B cell (primary cell): Measurements from ENCODE around the gene ATP8A2. TPM values are rescaled to one million over a fixed set of nuclear protein-coding genes. Genes with fewer than 3 reads are reported as not detected.

Experiments used
- ATAC-seq: fragments of 200-7000 bp; cut with Tn5 transposase; one replicate; pipeline ENCODE4 v1.10.0; 2021; ENCODE audit warnings: low read depth, mild to moderate bottlenecking, moderate number of reproducible peaks, moderate library complexity
- CTCF ChIA-PET: fragments of 350-600 bp; sonication (Branson Sonifier 250); formaldehyde crosslinking; loops from one replicate; lab custom pipeline; 2021; ENCODE audit warnings: antibody characterized with exemption, inconsistent platforms; lab: Charles Lee
- POLR2A ChIA-PET: fragments of 350-600 bp; sonication (Branson Sonifier 250); formaldehyde crosslinking; loops from one replicate; lab custom pipeline; 2021; ENCODE audit warnings: antibody characterized with exemption; lab: Charles Lee
- DNase-seq: peaks from one replicate; pipeline ENCODE4 v3.0.0; 2013
- H2AFZ ChIP-seq: 2 replicates; pipeline ENCODE4 v1.6.1; 2012; ENCODE audit warnings: mild to moderate bottlenecking, low read depth, low read length; ENCODE audit not compliant: insufficient read depth, poor library complexity, severe bottlenecking
- H3K27ac ChIP-seq, 2 donors: 1 replicate in 1 of 2; 2 replicates in 1 of 2; pipeline ENCODE4 v1.5.1; 2012 to 2013; ENCODE audit warnings: low read length in 2 of 2, mild to moderate bottlenecking in 2 of 2, moderate library complexity in 1 of 2
- H3K27me3 ChIP-seq, 4 experiments: fragments of 200-600 bp in 1 of 4; sonication (generic) in 1 of 4; replicated peaks in 1 of 4; 1 replicate in 2 of 4; 2 replicates in 2 of 4; pipeline versions ENCODE4 v1.6.1 to v1.7.0; 2013 to 2016; ENCODE audit warnings: low read length in 3 of 4, mild to moderate bottlenecking in 2 of 4, mixed read lengths in 1 of 4, moderate library complexity in 1 of 4; ENCODE audit not compliant: insufficient read depth in 4 of 4, control insufficient read depth in 3 of 4; ENCODE audit errors: control extremely low read depth in 1 of 4
- H3K36me3 ChIP-seq, 2 experiments: replicated peaks in 1 of 2; 1 replicate in 1 of 2; 2 replicates in 1 of 2; pipeline versions ENCODE4 v1.6.1 to v1.7.1; 2013; ENCODE audit warnings: low read length in 1 of 2; ENCODE audit not compliant: insufficient read depth in 2 of 2, control insufficient read depth in 1 of 2; ENCODE audit errors: control extremely low read depth in 1 of 2, extremely low read depth in 1 of 2
- H3K4me1 ChIP-seq, 2 donors: fragments of 200-600 bp in 1 of 2; sonication (generic) in 1 of 2; 1 replicate in 1 of 2; 2 replicates in 1 of 2; pipeline versions ENCODE4 v1.5.1 to v1.6.1; 2013 to 2017; ENCODE audit warnings: low read length in 2 of 2; ENCODE audit not compliant: control insufficient read depth in 2 of 2, insufficient read depth in 2 of 2
- H3K4me2 ChIP-seq: replicated peaks from 2 replicates; pipeline ENCODE3; 2012; ENCODE audit warnings: mild to moderate bottlenecking, low read depth, low read length; ENCODE audit not compliant: poor library complexity, severe bottlenecking
- H3K4me3 ChIP-seq, 5 experiments: fragments of 200-600 bp in 1 of 5; sonication (generic) in 1 of 5; 1 replicate in 3 of 5; 2 replicates in 2 of 5; pipeline versions ENCODE4 v1.5.1 to v1.7.0; 2011 to 2016; ENCODE audit warnings: low read length in 4 of 5, mild to moderate bottlenecking in 4 of 5, low read depth in 2 of 5, control low read depth in 1 of 5, moderate library complexity in 1 of 5; ENCODE audit not compliant: insufficient read depth in 1 of 5; ENCODE audit errors: control extremely low read depth in 1 of 5, extremely low read depth in 1 of 5
- H3K79me2 ChIP-seq: fragments of 200-600 bp; sonication (generic); one replicate; pipeline ENCODE4 v1.6.0; 2016; ENCODE audit warnings: low read length; ENCODE audit not compliant: control insufficient read depth, insufficient read depth
- H3K9ac ChIP-seq: fragments of 200-600 bp; sonication (generic); 2 replicates; pipeline ENCODE4 v1.6.1; 2017; ENCODE audit warnings: mild to moderate bottlenecking, low read length, moderate library complexity
- H3K9me3 ChIP-seq, 3 donors: one replicate each; pipeline versions ENCODE4 v1.6.1 to v1.7.1; 2013; ENCODE audit warnings: low read length in 2 of 3; ENCODE audit not compliant: control insufficient read depth in 2 of 3, insufficient read depth in 1 of 3; ENCODE audit errors: control extremely low read depth in 1 of 3
- H4K20me1 ChIP-seq: 2 replicates; pipeline ENCODE4 v1.6.0; 2012; ENCODE audit warnings: mild to moderate bottlenecking, low read length; ENCODE audit not compliant: insufficient read depth, control insufficient read depth, poor library complexity, severe bottlenecking
- H3K27ac Mint-ChIP-seq: one replicate; pipeline ENCODE4 v1.8.0; 2021; ENCODE audit warnings: mixed read lengths
- H3K27me3 Mint-ChIP-seq: one replicate; pipeline ENCODE4 v1.8.0; 2021; ENCODE audit warnings: mixed read lengths
- H3K4me1 Mint-ChIP-seq: one replicate; pipeline ENCODE4 v1.8.0; 2021; ENCODE audit warnings: mixed read lengths
- H3K4me3 Mint-ChIP-seq: one replicate; pipeline ENCODE4 v1.8.0; 2021; ENCODE audit warnings: mixed read lengths
- H3K9me3 Mint-ChIP-seq: one replicate; pipeline ENCODE4 v1.8.0; 2022; ENCODE audit warnings: mixed read lengths; ENCODE audit not compliant: insufficient read depth
- EZH2 ChIP-seq: IDR thresholded peaks from 2 replicates; pipeline ENCODE4 v1.6.1; 2012; ENCODE audit warnings: borderline replicate concordance, low read depth, mild to moderate bottlenecking, moderate library complexity, low read length; ENCODE audit not compliant: insufficient read depth, poor library complexity, severe bottlenecking
- WGBS: methylation state at CpG from one replicate; pipeline ENCODE4 v1.1.5; 2013; ENCODE audit warnings: missing lambda C conversion rate; ENCODE audit not compliant: insufficient coverage; 5-methylcytosine and 5-hydroxymethylcytosine counted together
- intact Hi-C: fragments of 100-400 bp; cut with micrococcal nuclease; formaldehyde crosslinking; loops from one replicate; pipeline ENCODE4 v1.10.0; 2022
- polyA plus RNA-seq: library from polyadenylated mRNA; depleted of rRNA; stranded (reverse); fragments of >200 nt; gene quantifications from 2 replicates; pipeline ENCODE4 v1.2.3, GENCODE V29; 2012
- total RNA-seq, 2 donors: library from RNA; stranded (reverse); fragments of 120-200 nt in 1 of 2; gene quantifications; 1 replicate in 1 of 2; 2 replicates in 1 of 2; pipeline versions ENCODE4 v1.2.3 to v1.2.4, GENCODE V29; 2013 to 2022
- TF ChIP-seq, protein P1 (sequence below): fragments of 200-600 bp; IDR thresholded peaks from one replicate; pipeline ENCODE4 v1.8.0; 2022; ENCODE audit warnings: antibody characterized with exemption, mild to moderate bottlenecking

Gene ATP8A2
- total and polyA plus RNA-seq, 2 donors (not counting 1 experiment from before 2014, with no cell fraction given) = not detected

DNA sequence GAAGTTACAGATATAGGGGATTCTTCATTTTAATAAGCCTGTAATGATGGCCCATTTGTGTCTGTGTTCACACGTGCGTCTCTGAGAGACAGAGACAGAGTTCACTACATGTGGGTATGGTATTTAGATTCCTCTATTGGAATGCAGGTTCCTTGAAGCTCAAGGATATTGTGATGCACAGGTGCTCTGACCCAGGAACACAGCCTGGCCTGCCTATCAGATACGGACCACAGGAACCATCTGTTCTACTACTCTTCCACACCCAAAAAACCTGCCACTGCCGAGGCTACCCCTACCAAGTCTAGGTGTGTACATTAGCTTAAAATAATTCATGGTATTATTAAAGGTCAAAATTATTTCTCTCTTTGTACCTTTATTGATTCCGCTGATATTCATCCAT, 289.2 kb downstream of the ATP8A2 start:
- Histone ChIP-seq H3K27me3 (no peaks in the 10 kb centered on the region), H3K4me2 (no peak overlapping the region), H3K36me3 (no peaks in the 10 kb centered on the region), H3K27ac (no peak overlapping the region), H4K20me1 (no peaks in the 10 kb centered on the region), H3K4me1 (no peaks in the 10 kb centered on the region), H3K9ac (no peak overlapping the region), H3K4me3 (no peak overlapping the region), H3K9me3 (no peaks in the 10 kb centered on the region), H2AFZ (no peak overlapping the region), H3K79me2 (no peaks in the 10 kb centered on the region)
- POLR2A ChIA-PET = no interaction called here
- no peak overlapping the region for H3K27ac Mint-ChIP-seq
- H3K4me3 Mint-ChIP-seq = no peak overlapping the region
- intact Hi-C loops = no loop called here
- ATAC-seq (no peak), DNase-seq (no peak)
- no peak for TF ChIP-seq EZH2
- TF ChIP-seq, protein P1, sequence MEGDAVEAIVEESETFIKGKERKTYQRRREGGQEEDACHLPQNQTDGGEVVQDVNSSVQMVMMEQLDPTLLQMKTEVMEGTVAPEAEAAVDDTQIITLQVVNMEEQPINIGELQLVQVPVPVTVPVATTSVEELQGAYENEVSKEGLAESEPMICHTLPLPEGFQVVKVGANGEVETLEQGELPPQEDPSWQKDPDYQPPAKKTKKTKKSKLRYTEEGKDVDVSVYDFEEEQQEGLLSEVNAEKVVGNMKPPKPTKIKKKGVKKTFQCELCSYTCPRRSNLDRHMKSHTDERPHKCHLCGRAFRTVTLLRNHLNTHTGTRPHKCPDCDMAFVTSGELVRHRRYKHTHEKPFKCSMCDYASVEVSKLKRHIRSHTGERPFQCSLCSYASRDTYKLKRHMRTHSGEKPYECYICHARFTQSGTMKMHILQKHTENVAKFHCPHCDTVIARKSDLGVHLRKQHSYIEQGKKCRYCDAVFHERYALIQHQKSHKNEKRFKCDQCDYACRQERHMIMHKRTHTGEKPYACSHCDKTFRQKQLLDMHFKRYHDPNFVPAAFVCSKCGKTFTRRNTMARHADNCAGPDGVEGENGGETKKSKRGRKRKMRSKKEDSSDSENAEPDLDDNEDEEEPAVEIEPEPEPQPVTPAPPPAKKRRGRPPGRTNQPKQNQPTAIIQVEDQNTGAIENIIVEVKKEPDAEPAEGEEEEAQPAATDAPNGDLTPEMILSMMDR = no peak
- CTCF ChIA-PET = no interaction called here
- H3K27me3 Mint-ChIP-seq = no peaks in the 10 kb centered on the region
- 64% methylated on average over 2 of the region's 5 CpGs for WGBS
- no peaks in the 10 kb centered on the region for H3K4me1 Mint-ChIP-seq
- H3K9me3 Mint-ChIP-seq = no peaks in the 10 kb centered on the region

DNA sequence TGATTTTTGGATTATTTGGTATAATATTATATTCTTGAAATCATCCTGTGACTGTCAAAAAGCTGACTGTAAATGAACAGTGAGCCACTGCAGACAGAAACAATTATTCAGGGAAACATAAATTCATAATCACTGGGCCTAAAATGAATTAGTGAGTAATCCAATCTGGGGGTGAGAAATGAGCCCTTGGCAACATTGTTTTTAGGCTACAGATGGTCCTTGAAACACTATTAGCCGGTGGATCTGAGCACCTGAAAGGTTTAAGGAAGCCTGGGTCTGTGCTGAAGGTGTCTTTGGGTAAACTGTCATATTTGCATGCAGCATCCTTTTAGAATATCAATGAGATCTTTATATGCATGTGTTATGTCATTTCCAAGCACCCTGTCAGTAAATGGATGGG, 290.7 kb downstream of the ATP8A2 start:
- H3K36me3 ChIP-seq = no peaks in the 10 kb centered on the region
- H3K79me2 ChIP-seq = no peaks in the 10 kb centered on the region
- Mint-ChIP-seq H3K27me3 (no peaks in the 10 kb centered on the region), H3K4me3 (no peak overlapping the region), H3K9me3 (no peaks in the 10 kb centered on the region), H3K27ac (no peak overlapping the region), H3K4me1 (no peaks in the 10 kb centered on the region)
- no peak overlapping the region for H2AFZ ChIP-seq
- no peaks in the 10 kb centered on the region for H4K20me1 ChIP-seq
- WGBS = 71% methylated on average over 1 of the region's 1 CpG
- no peak for ATAC-seq
- H3K4me3 ChIP-seq = no peak overlapping the region
- ChIA-PET POLR2A (no interaction called here), CTCF (no interaction called here)
- H3K27ac ChIP-seq = no peak overlapping the region
- no peak overlapping the region for H3K9ac ChIP-seq
- intact Hi-C loops = no loop called here
- no peaks in the 10 kb centered on the region for H3K27me3 ChIP-seq
- no peaks in the 10 kb centered on the region for H3K4me1 ChIP-seq
- no peaks in the 10 kb centered on the region for H3K9me3 ChIP-seq
- no peak for DNase-seq
- TF ChIP-seq, protein P1 = no peak
- no peak for TF ChIP-seq EZH2
- H3K4me2 ChIP-seq = no peak overlapping the region
